HG02973 (cell line): ENCODE results near the gene DOK5.
"Not testable (repeated sequence)": the region's sequence is repeated elsewhere in the genome, so short reads cannot be mapped to it uniquely, and the experiment has no call there.

Source experiments
- ATAC-seq: cut with Tn5 transposase; IDR thresholded peaks from one replicate; pipeline ENCODE4 v1.9.1; 2021; ENCODE audit warnings: moderate library complexity; ENCODE audit not compliant: unreplicated experiment

DOK5 gene

DNA sequence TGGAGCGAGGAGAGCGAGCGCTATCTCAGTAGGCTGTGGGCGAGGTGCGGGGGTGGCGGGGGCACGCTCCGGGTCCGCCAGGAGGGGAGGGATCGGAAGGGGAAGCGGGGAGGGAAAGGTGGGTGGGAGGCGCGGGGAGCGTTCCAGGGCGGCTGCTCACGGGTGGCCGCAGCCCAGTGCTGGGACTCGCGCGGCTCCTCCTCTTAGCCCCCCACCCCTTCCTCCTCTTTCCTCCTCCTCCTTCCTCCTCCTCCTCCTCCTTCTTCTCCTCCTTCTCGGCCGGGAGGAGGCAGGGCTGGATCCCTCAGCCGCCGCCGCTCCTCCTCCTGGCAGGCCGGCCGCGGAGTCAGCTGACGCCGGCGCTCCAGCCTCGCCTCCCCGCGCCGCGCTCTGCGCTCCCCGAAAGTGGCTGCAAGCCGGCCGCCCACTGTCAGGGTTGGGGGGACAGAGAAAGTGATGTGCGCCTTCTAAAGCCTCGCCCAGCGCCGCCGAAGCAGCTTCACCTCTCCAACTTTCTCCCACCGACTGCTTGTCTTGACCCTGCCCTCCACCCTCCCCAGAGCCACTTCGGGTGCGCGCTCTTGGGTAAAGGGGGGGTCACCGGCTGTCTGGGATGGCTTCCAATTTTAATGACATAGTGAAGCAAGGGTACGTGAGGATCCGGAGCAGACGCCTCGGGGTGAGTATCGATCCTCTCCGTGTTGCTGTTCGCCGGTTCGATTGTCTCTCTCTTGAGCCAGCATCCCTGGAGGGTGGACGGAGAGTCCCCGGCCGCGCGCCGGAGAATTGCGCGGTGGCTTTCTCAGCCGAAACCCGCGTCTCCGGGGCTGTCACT, at the start of gene DOK5:
TSS of gene DOK5 (plus strand) at position 260 of the 835 bp plus-strand sequence. CDS start at position 614, 354 bp downstream.
- ATAC-seq: no peak

DNA sequence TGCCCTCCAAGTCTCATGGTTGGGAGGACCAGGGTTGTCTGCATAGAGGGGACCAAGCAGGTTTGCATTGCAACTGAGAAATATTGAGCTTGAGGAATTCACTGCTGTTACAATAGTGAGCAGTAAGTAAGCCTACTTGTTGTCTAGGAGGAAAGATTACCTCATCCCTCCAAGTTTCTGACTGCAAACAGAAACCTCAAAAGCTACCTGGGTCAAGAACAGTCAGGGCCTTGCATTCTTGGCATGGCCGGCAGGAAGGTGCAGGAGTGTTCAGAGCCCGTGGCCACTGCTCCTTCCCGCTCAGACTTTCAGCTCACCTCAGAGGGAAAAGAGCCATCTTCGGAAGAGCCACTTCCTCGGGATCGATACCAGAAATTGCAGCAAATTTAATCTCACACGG, 46.0 kb upstream of the DOK5 start:
- no peak for ATAC-seq

DNA sequence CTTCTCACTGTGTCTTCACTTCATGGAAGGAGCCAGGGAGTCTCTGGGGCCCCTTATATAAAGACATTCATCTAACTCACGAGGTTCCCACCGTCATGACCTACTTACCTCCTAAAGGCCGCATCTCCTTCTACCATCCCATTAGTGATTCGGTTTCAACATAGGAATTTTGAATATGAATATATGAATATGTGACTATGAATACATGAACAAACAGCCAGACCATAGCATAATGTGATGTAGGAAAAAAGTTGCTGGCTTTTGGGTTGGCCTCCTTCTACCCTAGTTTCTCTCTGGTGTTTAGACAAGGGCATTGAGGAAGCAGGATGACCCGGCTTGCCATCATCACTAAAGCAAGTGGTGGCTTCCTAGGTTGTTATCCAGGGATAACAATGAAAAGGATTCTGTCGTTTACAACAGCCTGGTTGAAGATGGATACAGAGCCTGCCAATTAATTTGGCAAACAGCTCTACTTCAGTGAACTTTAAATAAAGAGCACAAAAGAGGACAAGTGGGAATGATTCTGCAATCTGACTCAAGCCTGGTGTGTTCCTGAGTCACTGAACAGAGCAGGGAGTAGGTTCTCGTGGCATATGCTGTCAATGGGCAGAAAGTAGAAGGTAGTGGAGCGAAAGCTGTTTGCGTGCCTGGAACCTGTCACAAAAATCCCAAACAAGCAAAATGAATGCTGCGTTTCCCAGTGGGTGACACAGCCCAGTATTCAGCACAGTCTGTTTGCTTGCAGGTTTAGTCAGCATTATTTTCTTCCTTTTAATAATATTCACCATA, 44.0 kb upstream of the DOK5 start:
- ATAC-seq: no peak

DNA sequence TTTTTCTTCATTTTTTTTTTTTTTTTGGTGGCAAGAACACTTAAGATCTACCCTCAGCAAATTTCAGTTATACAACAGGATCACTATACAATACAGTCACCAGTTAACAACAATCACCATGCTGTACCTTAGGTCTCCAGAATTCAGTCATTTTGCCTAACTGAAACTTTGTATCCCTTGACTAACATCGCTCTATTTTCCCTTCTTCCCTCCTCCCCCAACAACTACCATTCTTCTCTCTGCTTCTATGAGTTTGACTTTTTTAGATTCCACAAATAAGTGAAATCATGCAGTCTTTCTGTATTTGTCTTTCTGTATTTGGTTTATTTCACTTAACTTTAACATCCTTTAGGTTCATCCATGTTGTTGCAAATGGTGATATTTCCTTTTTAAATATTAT, 42.4 kb upstream of the DOK5 start:
- no peak for ATAC-seq

DNA sequence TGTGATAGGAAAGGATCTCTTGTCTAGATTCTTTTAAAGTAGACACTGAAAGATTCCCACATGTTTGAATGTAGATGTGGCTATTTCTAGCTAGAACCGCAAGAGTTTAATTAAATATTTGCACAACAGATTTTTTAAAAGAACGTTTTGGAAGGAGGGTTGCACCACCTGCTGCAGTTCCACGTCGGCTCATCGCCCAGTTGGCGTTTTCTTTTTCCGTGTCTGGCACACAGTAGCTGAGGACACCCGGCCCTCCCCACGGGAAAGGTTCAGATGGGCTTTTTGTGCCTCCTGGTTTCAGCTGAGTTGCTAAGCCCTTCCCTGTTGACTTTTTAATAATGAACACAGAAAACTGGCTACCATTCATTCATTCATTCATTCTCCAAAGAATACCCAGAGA, 41.8 kb upstream of the DOK5 start:
- no peak for ATAC-seq

DNA sequence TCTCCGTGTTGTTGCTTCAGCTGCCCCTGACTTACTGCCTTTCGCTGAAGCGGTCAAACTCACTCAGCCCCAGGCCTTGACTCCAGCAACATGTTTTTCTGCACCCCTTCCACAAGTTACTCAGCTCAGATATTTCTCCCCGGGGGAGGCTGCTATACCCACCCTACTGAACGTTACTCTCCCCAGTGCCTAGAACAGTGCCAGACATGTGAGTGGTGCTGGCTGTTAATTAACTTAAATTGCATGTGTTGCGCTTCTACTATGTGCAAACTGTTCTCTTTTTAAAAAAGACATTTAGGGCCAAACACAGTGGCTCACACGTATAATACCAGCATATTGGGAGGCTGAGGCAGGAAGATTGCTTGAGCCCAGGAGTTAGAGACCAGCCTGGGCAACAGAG, 41.2 kb upstream of the DOK5 start:
- ATAC-seq: no peak

DNA sequence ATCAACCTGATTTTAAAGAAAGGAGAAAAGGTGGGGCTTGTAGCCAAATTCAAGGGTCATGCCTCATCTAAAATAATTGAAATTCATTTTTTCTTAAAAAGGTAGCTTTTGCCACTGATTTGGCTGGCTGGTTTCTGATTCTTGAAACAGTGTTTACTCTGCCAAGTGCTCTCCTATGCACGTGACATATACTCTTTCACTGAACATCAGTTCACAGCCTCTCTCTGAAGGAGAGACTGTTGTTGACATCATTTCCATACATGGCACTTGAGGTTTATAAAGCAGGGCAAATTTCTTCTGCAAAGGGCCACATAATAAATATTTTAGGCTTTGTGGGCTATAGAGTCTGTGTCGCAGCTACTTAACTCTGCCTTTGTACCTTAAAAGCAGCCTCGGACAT, 40.4 kb upstream of the DOK5 start:
- no peak for ATAC-seq

DNA sequence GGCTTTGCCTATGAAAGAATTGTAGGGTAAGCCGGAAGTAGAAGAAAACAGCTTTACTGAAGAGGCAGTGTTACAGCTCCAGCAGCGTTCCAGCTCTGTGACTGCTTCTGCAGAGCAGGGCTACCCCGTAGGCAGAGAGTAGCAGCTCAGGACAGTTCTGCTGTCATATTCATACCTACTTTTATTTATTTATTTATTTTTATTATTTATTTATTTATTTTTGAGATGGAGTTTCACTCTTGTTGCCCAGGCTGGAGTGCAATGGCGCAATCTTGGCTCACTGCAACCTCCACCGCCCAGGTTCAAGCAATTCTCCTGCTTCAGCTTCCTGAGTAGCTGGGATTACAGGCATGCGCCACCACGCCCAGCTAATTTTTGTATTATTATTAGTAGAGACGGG, 39.0 kb upstream of the DOK5 start:
- not testable (repeated sequence) for ATAC-seq

DNA sequence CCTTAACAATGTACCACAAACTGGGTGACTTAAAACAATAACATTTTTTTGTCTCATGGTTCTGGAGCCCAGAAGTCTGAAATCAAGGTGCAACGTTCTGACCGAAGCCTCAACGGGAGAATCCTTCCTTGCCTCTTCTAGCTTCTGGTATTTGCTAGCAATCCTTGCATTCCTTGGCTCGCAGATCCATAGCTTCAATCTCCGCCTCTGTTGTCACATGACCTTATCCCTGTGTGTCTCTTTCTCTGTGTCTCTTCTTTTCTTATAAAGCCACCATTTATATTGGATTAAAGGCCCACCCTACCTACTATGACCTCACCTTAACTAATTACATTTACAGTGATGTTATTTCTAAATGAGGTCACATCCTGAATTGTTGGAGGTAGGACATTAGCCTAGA, 37.2 kb upstream of the DOK5 start:
- no peak for ATAC-seq

DNA sequence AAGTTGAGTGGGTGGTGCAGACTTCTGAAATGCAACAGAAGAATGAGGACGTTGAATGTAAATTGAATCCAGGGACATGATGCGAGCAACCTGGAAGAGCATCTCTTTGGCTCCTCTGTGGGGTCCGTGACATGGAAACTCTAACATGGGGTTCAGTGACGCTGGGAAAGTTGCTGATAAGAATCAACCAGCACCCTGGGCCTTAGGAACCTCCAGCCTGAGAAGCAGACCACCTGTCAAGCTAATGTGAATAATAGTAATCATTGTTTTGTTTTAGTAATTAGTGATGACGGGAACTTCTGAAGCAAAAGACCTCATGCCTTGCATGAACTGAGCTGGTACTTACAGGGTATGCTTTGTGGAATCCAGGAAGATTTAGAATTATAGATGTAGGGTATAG, 25.2 kb upstream of the DOK5 start:
- no peak for ATAC-seq

DNA sequence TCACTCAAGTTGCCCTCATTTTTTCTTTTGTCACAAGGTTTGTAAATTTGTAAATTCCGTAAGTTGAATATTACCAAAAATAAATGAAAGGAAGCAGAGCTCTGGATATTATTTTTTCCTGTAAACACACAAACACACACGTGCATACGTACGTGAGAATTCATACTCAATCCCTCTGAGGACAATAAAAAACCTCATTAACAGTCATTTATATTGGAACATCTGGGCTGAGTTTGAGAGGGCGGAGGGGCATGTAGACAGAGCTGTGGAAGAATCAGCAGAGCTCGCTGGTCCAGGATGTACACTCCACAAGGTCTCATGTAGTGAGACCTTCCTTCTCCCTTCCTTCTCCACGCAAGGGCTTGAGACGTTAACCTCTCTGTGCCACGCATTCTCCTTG, 24.2 kb upstream of the DOK5 start:
- no peak for ATAC-seq

DNA sequence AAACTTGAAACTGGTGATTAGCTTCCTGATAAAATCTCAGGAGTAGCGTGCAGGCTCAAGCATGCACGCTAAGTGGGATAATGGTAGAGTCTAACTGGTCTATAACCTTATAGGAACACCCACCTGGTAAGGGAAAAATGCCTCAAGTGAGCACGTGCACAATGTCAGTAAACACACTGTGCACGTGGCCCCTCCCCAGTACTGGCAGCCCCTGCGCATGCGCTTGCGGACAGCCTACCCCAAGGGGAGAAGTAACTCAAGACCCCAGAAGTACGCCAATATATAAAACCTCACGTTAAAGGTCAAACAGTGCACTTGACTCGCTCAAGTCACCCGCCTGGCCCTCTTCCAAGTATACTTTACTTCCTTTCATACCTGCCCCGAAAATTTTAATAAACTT, 23.1 kb upstream of the DOK5 start:
- ATAC-seq: no peak

DNA sequence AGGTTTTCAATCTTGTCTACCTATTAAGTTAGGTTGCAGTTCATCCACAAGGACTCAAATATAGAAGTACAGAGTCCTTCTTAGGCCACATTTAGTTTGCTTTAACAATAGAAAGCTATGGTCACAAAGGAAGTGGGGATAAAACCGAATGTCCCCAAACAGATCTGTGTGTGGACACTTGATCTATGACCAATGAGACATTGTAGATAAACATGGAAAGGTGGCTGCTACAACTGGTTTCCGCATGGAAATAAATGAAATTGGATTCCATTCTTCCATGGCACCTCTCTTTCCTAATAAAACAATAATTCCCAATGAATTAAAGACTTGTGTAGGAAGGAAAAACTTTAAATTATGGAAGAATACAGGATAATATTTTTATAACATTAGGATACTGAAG, 20.4 kb upstream of the DOK5 start:
- no peak for ATAC-seq

DNA sequence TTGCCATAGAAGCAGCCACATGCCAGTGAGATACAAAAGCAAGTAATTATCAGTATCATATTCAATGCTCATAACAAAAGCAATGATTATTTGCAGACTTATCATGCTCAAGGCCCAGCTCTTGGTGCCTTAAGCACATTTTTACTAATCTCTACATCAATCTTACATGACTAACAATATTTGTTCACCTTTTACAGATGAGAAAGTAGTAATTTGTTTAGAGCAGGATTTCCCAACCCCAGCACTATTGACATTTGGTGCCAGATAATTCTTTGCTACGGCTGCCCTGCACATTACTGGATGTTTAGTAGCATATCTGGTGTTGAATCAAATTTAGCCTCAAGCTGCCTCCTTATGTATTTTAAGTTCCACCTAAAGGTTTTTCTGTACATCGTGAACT, 19.0 kb upstream of the DOK5 start:
- ATAC-seq: no peak

DNA sequence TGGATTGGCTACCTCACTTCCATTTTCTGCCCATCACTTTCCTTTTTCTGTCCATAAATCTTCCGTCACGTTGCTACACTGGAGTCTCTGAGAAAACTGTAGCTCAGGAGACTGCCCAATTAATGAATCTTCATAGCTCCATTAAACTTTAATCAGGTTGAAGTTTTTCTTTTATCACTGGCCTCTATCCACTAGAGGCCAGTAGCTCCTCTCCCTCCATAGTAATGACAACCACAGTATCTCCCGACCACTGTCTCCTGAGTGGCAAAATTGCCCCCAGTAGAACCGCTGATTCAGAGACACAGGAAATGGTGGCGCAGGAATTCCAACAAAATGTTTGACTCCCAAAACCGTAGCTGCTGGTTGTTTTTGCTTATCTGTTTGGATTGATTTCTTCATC, 18.4 kb upstream of the DOK5 start:
- no peak for ATAC-seq

DNA sequence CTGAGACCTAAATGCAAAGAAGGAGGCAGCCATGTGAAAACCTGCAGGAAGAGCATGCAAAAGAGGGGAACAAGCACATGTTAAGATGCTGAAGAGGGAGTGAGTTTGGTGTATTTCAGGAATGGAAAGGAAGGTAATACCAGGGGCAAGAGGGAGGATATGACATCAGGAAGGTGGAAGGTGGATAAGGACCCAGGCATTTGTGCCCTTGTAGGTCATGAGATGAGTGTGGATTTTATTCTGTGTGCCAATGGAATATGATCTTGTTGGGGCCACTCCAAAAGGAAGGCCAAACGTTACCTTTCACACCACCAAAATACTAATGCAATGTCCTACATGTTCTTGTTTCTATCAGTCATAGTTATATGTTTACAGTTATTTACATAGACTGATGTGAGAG, 17.2 kb upstream of the DOK5 start:
- ATAC-seq: no peak

DNA sequence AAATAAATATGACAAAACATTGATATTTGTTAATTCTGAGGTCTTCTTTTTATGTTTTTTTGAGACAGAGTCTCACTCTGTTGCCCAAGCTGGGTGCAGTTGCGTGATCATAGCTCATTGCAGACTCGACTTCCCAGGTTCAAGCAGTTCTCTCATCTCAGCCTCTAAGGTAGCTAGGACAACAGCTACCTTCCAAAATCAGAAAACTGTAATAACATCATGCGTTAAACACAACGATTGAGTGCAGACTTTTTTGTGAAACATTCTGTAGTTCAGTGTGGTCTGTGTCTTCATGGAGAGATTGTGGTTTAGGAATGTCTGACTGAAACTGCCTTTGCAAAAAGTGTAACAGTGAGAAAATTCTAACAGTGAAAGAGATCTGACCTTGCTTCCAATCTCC, 16.1 kb upstream of the DOK5 start:
- ATAC-seq: no peak

DNA sequence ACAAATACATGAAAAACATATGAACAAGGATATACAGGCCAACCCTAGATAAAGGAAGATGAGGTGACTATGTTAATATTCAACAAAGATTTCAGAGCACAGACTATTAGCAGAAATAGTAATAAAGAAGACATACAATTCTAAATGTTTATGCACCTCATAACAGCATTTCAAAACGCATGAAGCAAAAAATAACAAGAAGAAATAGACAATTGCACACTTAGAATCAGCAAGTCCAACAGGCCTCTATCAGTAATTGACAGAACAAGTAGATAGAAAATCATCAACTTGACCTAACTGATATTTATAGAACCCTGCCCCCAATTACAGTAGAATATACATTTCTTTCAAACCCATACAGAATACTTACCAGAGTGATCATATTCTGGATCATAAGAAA, 11.4 kb upstream of the DOK5 start:
- ATAC-seq: no peak

DNA sequence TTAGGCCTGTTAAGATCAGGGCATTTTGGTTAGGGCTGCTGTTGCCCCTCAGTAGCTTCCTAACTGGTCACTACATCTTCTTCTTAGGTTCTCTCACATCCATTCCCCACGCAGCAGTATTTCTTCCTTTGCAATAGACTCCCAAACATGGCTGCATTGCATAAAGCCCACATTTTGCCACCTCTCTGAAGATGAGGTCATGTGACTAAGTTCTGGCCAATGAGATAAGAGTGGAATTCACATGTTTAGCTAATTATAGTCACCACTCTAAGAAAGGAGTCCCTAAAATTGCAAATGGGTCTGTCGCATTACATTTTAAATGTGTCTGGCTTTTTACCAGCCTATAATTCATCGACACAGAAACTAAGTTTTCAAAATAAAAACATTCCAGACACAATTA, 9.3 kb upstream of the DOK5 start:
- ATAC-seq: no peak

DNA sequence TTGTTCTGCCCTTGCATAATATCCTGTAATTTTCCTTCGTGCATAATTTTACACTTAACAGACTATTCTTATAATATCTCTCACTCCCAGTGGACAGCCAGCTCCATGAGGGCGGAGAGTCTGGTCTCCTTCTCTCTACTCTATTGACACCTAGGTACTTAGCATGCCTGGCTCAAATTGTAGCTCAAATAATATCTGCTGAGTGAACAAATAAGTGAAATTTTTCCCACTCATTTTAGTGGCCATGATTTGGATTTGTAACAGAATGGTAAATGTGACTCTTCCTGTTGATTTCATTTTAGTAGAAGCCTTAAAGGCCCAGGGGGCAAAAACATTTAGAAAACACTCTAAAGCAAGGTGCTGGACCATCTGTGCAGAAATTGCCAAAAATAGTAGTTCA, 7.8 kb upstream of the DOK5 start:
- ATAC-seq: no peak

DNA sequence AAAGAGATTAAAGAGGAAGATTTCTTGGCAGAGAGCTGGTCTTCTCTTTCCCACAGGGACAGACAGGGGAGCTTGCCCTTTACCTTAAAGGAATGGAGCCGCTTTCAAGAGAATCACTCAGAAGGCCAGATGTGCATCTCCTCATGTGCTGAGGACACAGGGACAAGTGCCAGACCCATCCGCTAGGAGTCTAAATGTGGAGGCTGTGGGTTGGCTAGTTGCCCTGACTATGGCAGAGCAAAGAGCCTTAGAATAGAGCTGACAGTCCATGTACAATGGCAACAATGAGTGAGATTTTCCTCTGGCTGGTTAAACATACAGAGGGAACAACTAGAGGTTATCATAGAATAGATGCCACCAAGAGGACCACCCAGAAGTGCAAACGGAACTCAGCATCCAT, 7.3 kb upstream of the DOK5 start:
- no peak for ATAC-seq

DNA sequence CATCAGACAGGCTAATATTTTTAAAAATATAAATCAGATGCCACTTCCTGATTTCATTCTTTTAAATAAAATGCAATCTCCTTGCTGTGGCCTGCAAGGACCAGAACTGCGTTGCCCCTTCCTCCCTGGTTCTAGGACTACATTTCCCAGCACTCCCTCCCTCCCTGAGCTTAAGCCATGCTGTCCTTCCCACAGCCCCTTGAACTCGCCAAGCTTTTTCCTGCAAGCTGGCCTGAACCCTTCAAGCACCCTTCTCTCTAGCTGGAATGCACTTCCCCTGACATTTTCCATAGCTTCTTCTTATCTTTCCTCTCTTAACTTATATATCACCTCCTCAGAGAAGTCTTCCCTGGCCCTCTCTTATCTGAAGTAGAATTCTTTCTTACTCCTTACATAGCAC, 6.1 kb upstream of the DOK5 start:
- no peak for ATAC-seq
